Hepatocyte (in vitro differentiated cells): ENCODE results near the gene ACIN1. TPM values are rescaled to one million over a fixed set of nuclear protein-coding genes. Genes with fewer than 3 reads are reported as not detected.

ENCODE experiments used
- DNase-seq: peaks from one replicate; pipeline ENCODE4 v3.0.0-alpha.2; 2016; ENCODE audit warnings: low spot score
- H2AFZ ChIP-seq: fragments of 200-600 bp; sonication (generic); 2 replicates; pipeline ENCODE4 v1.6.0; 2016; ENCODE audit warnings: antibody characterized with exemption, mild to moderate bottlenecking
- H3K27ac ChIP-seq: fragments of 200-600 bp; sonication (generic); 2 replicates; pipeline ENCODE4 v1.5.1; 2016; ENCODE audit warnings: mild to moderate bottlenecking
- H3K27me3 ChIP-seq: fragments of 200-600 bp; sonication (generic); 2 replicates; pipeline ENCODE4 v1.6.1; 2016
- H3K36me3 ChIP-seq: fragments of 200-600 bp; sonication (generic); replicated peaks from 2 replicates; pipeline ENCODE4 v1.5.1; 2016; ENCODE audit warnings: low read depth; ENCODE audit not compliant: insufficient read depth
- H3K4me1 ChIP-seq: fragments of 200-600 bp; sonication (generic); 2 replicates; pipeline ENCODE4 v1.5.1; 2016; ENCODE audit warnings: mild to moderate bottlenecking, moderate library complexity; ENCODE audit not compliant: insufficient read depth
- H3K4me2 ChIP-seq: fragments of 200-600 bp; sonication (generic); 2 replicates; pipeline ENCODE4 v1.6.0; 2016
- H3K4me3 ChIP-seq: fragments of 200-600 bp; sonication (generic); 2 replicates; pipeline ENCODE4 v1.5.1; 2016; ENCODE audit warnings: mild to moderate bottlenecking
- H3K79me2 ChIP-seq: fragments of 200-600 bp; sonication (generic); 2 replicates; pipeline ENCODE4 v1.6.0; 2017; ENCODE audit warnings: mild to moderate bottlenecking
- H3K9me2 ChIP-seq: fragments of 200-600 bp; sonication (generic); replicated peaks from 2 replicates; pipeline ENCODE4 v1.6.0; 2017; ENCODE audit warnings: mild to moderate bottlenecking; ENCODE audit not compliant: insufficient read depth
- H3K9me3 ChIP-seq: fragments of 200-600 bp; sonication (generic); 2 replicates; pipeline ENCODE4 v1.5.1; 2016; ENCODE audit warnings: low read depth, mild to moderate bottlenecking
- H4K20me1 ChIP-seq: fragments of 200-600 bp; sonication (generic); 2 replicates; pipeline ENCODE4 v1.6.0; 2016; ENCODE audit warnings: mild to moderate bottlenecking; ENCODE audit not compliant: insufficient read depth, poor library complexity, severe bottlenecking
- CTCF ChIP-seq: fragments of 200-600 bp; sonication (generic); IDR thresholded peaks from 2 replicates; pipeline ENCODE4 v1.5.1; 2016; ENCODE audit warnings: antibody characterized with exemption, mild to moderate bottlenecking; ENCODE audit not compliant: poor library complexity
- EZH2 ChIP-seq: fragments of 200-600 bp; sonication (generic); IDR thresholded peaks from 2 replicates; pipeline ENCODE4 v1.6.1; 2016; ENCODE audit warnings: antibody characterized with exemption, mild to moderate bottlenecking, borderline replicate concordance
- EZH2phosphoT487 ChIP-seq: fragments of 200-600 bp; sonication (generic); IDR thresholded peaks from one replicate; pipeline ENCODE4 v1.6.1; 2018; ENCODE audit warnings: antibody characterized with exemption, mild to moderate bottlenecking, low read depth, moderate library complexity; ENCODE audit not compliant: unreplicated experiment, severe bottlenecking
- WGBS: methylation state at CpG from one replicate; pipeline ENCODE4 v1.1.6; 2016; ENCODE audit warnings: low lambda C conversion rate; ENCODE audit errors: missing lambda C conversion rate; 5-methylcytosine and 5-hydroxymethylcytosine counted together
- polyA plus RNA-seq: library from polyadenylated mRNA; unstranded; fragments of >200 nt; fragmentation: Nextera tagmentation; extraction: Ambion mirVana; gene quantifications from 2 replicates; pipeline ENCODE4 v1.2.1, GENCODE V29; 2016
- total RNA-seq: library from RNA; depleted of rRNA; stranded (reverse); fragments of >200 nt; gene quantifications from 2 replicates; pipeline ENCODE4 v1.2.3, GENCODE V29; 2014

ACIN1 gene
- total and polyA plus RNA-seq, 2 experiments from 2014 or later: 44.3 to 108 TPM

- no peak for DNase-seq
- Histone ChIP-seq H2AFZ (no peak overlapping the region), H3K36me3 (no peaks in the 10 kb centered on the region), H3K4me2 (no peak overlapping the region), H4K20me1 (no peaks in the 10 kb centered on the region), H3K27ac (no peak overlapping the region), H3K4me1 (peaks cover 5% of the 10 kb centered on the region), H3K9me2 (no peaks in the 10 kb centered on the region), H3K4me3 (no peak overlapping the region), H3K79me2 (no peaks in the 10 kb centered on the region), H3K9me3 (no peaks in the 10 kb centered on the region), H3K27me3 (no peaks in the 10 kb centered on the region)
- 95% methylated on average over 8 of the region's 8 CpGs for WGBS
- TF ChIP-seq CTCF (no peak), EZH2 (no peak), EZH2phosphoT487 (no peak)
These were observed 31.8 kb upstream of the ACIN1 start for GRCh38 chr14:23126548-23127278.

- Histone ChIP-seq H3K27ac (no peak overlapping the region), H3K9me3 (no peaks in the 10 kb centered on the region), H2AFZ (no peak overlapping the region), H3K4me1 (peaks cover 8% of the 10 kb centered on the region), H3K27me3 (no peaks in the 10 kb centered on the region), H4K20me1 (no peaks in the 10 kb centered on the region), H3K36me3 (no peaks in the 10 kb centered on the region), H3K4me2 (no peak overlapping the region), H3K79me2 (no peaks in the 10 kb centered on the region), H3K4me3 (no peak overlapping the region), H3K9me2 (no peaks in the 10 kb centered on the region)
- no peak for DNase-seq
- TF ChIP-seq CTCF (no peak), EZH2 (no peak), EZH2phosphoT487 (no peak)
- WGBS: 87% methylated on average over 9 of the region's 9 CpGs
These were observed 31.1 kb upstream of the ACIN1 start for GRCh38 chr14:23125933-23126524.

- Histone ChIP-seq H3K79me2 (no peaks in the 10 kb centered on the region), H3K4me2 (no peak overlapping the region), H3K4me1 (peaks cover 10% of the 10 kb centered on the region), H3K36me3 (no peaks in the 10 kb centered on the region), H3K9me3 (no peaks in the 10 kb centered on the region), H3K27me3 (no peaks in the 10 kb centered on the region), H3K9me2 (no peaks in the 10 kb centered on the region), H4K20me1 (no peaks in the 10 kb centered on the region), H3K4me3 (no peak overlapping the region), H3K27ac (no peak overlapping the region), H2AFZ (no peak overlapping the region)
- no peak for TF ChIP-seq CTCF
- no peak for TF ChIP-seq EZH2phosphoT487
- no peak for TF ChIP-seq EZH2
- DNase-seq: no peak
- WGBS: 81% methylated on average over 3 of the region's 3 CpGs
These were observed 30.1 kb upstream of the ACIN1 start for GRCh38 chr14:23125011-23125410.
